ENCODE data around the gene ATP6V0A1. TPM values are rescaled to one million over a fixed set of nuclear protein-coding genes. Genes with fewer than 3 reads are reported as not detected.
"Not testable (repeated sequence)": the region's sequence is repeated elsewhere in the genome, so short reads cannot be mapped to it uniquely, and the experiment has no call there.

ATP6V0A1 gene
- total and polyA plus RNA-seq, 2 experiments from 2014 or later = 23.9 to 42.3 TPM

DNA sequence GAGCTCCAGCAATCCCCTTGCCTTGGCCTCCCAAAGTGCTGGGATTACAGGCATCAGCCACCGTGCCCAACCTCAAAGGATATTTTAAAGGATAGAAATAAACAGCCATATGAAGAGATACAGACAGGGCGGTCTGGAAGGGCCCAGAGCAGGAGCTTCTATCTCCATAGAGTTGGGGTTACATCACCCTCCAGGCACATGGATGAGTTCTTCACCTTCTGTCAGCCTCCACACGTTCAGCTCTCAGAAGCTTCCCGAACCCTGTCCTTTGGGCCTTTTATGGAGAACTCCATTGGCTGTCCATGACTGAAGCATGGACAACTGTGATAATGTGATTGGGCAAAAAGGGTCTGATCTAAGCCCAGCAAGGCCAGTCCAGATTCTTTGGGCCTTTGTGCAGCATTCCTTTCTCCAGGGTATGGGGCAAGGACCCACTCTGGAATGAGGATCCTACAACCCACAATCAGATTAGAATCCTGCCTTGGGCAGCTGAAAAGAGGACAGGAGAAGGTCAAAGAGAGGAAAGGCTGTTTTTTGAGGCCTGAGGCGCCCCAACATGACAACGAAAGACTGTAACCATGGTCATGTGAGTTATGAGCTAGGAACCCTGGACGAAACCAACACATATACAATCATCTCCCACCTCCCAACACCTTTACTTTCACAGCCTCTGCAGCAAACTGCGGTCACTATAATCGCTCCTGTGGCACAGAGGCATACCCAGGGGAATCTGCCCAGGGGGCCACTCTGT lies 87.3 kb downstream of the ATP6V0A1 start:
- not testable (repeated sequence) for H4K20me1 ChIP-seq (replicated peaks; ENCODE audit: insufficient read depth); DNase-seq (ENCODE audit: low spot score); H3K4me3 Mint-ChIP-seq; H2AFZ ChIP-seq; H3K4me1 Mint-ChIP-seq; H3K79me2 ChIP-seq (replicated peaks; ENCODE audit: insufficient read depth); H3K36me3 ChIP-seq (ENCODE audit: insufficient read depth); H3K27me3 ChIP-seq (ENCODE audit: insufficient read depth); H3K4me2 ChIP-seq; H3K9me2 ChIP-seq (ENCODE audit: insufficient read depth); H3K27ac ChIP-seq (ENCODE audit: low read depth); H3K9me3 Mint-ChIP-seq; H3K4me3 ChIP-seq; H3K27ac Mint-ChIP-seq; H3K4me1 ChIP-seq (ENCODE audit: insufficient read depth); ATAC-seq; H3K27me3 Mint-ChIP-seq (ENCODE audit: insufficient read depth, low read depth, poor library complexity)
- peaks cover 10% of the 10 kb centered on the region; the same call in 1 of the 3 replicates for H3K36me3 Mint-ChIP-seq (ENCODE audit: low read depth)
- H3F3A ChIP-seq (replicated peaks; ENCODE audit: low read depth) = peaks cover 14% of the 10 kb centered on the region

DNA sequence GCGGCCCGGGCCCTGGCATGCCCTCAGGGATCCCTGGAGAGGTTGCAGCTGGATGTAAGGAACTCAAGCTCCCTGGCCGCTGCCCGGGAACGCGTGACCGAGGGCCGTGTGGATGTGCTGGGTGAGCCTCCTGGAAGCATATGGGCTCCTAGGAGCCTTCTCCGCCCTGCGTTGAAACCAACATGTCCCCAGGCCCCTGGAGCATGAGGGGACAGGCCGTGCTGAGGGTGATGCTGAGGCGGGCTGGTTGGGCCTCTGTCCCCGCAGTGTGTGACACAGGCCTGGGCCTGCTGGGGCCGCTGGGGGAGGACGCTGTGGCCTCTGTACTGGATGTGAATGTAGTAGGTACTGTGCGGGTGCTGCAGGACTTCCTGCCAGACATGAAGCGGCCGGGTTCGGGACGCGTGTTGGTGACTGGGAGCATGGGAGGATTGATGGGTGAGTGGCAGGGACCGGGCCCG lies 88.4 kb downstream of the ATP6V0A1 start:
- Histone ChIP-seq H3F3A (replicated peaks; ENCODE audit: low read depth) (peaks cover 14% of the 10 kb centered on the region), H3K4me2 (no peak overlapping the region), H4K20me1 (replicated peaks; ENCODE audit: insufficient read depth) (peaks cover 6% of the 10 kb centered on the region; the same call in 1 of the 2 replicates), H3K4me3 (no peak overlapping the region), H2AFZ (no peak overlapping the region), H3K79me2 (replicated peaks; ENCODE audit: insufficient read depth) (0 out of 2 replicates have a peak, but pooled peaks cover 2% of the 10 kb centered on the region), H3K36me3 (ENCODE audit: insufficient read depth) (no peaks in the 10 kb centered on the region), H3K4me1 (ENCODE audit: insufficient read depth) (peaks cover 4% of the 10 kb centered on the region; the same call in 1 of the 2 replicates), H3K27me3 (ENCODE audit: insufficient read depth) (0 out of 2 replicates have a peak, but pooled peaks cover 7% of the 10 kb centered on the region), H3K9me2 (ENCODE audit: insufficient read depth) (no peaks in the 10 kb centered on the region), H3K27ac (ENCODE audit: low read depth) (no peak overlapping the region)
- peaks cover 3% of the 10 kb centered on the region; the same call in 1 of the 3 replicates for H3K36me3 Mint-ChIP-seq (ENCODE audit: low read depth)
- H3K9me3 Mint-ChIP-seq = no peaks in the 10 kb centered on the region
- ATAC-seq (no peak), DNase-seq (ENCODE audit: low spot score) (no peak)
- TF ChIP-seq, protein P1, sequence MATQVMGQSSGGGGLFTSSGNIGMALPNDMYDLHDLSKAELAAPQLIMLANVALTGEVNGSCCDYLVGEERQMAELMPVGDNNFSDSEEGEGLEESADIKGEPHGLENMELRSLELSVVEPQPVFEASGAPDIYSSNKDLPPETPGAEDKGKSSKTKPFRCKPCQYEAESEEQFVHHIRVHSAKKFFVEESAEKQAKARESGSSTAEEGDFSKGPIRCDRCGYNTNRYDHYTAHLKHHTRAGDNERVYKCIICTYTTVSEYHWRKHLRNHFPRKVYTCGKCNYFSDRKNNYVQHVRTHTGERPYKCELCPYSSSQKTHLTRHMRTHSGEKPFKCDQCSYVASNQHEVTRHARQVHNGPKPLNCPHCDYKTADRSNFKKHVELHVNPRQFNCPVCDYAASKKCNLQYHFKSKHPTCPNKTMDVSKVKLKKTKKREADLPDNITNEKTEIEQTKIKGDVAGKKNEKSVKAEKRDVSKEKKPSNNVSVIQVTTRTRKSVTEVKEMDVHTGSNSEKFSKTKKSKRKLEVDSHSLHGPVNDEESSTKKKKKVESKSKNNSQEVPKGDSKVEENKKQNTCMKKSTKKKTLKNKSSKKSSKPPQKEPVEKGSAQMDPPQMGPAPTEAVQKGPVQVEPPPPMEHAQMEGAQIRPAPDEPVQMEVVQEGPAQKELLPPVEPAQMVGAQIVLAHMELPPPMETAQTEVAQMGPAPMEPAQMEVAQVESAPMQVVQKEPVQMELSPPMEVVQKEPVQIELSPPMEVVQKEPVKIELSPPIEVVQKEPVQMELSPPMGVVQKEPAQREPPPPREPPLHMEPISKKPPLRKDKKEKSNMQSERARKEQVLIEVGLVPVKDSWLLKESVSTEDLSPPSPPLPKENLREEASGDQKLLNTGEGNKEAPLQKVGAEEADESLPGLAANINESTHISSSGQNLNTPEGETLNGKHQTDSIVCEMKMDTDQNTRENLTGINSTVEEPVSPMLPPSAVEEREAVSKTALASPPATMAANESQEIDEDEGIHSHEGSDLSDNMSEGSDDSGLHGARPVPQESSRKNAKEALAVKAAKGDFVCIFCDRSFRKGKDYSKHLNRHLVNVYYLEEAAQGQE (IDR thresholded peaks at IDR 0.05; ENCODE audit: unreplicated experiment) = no peak
- peaks cover 7% of the 10 kb centered on the region for H3K27me3 Mint-ChIP-seq (ENCODE audit: insufficient read depth, low read depth, poor library complexity)
- H3K27ac Mint-ChIP-seq = no peak overlapping the region
- peaks cover 8% of the 10 kb centered on the region; the same call in 2 of the 3 replicates for H3K4me1 Mint-ChIP-seq
- H3K4me3 Mint-ChIP-seq = no peak overlapping the region

DNA sequence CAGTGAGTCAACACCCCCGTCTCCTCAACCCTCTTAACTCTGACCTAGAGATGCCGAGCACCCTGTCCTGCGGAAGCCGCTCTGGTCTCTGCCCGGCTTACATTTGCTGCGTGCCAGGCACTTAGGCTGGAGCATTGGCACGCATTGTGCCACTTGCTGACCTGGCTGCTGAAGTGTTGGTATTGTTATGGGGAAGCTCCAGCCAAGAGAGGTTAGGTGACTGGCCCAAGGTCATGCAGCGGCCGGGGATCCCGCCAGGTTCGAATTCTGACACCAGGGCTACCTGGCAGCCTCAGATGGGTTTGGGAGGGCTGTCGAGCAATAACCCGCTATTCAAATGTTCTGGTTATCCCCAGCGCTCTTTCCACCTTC lies 89.0 kb downstream of the ATP6V0A1 start:
- Histone ChIP-seq H3K4me3 (peak overlapping the region; percentile 72), H2AFZ (peak overlapping the region; percentile 92; the same call in 1 of the 2 replicates), H3K27ac (ENCODE audit: low read depth) (no peak overlapping the region), H3K36me3 (ENCODE audit: insufficient read depth) (no peaks in the 10 kb centered on the region), H3K4me2 (peak overlapping the region; percentile 84), H3K27me3 (ENCODE audit: insufficient read depth) (0 out of 2 replicates have a peak, but pooled peaks cover 7% of the 10 kb centered on the region), H4K20me1 (replicated peaks; ENCODE audit: insufficient read depth) (peaks cover 6% of the 10 kb centered on the region; the same call in 1 of the 2 replicates), H3K4me1 (ENCODE audit: insufficient read depth) (peaks cover 4% of the 10 kb centered on the region; the same call in 1 of the 2 replicates), H3K9me2 (ENCODE audit: insufficient read depth) (no peaks in the 10 kb centered on the region), H3K79me2 (replicated peaks; ENCODE audit: insufficient read depth) (0 out of 2 replicates have a peak, but pooled peaks cover 2% of the 10 kb centered on the region), H3F3A (replicated peaks; ENCODE audit: low read depth) (peaks cover 10% of the 10 kb centered on the region)
- ATAC-seq = no peak
- Mint-ChIP-seq H3K27ac (no peak overlapping the region), H3K4me1 (peaks cover 8% of the 10 kb centered on the region; the same call in 2 of the 3 replicates), H3K36me3 (ENCODE audit: low read depth) (peaks cover 3% of the 10 kb centered on the region; the same call in 1 of the 3 replicates), H3K27me3 (ENCODE audit: insufficient read depth, low read depth, poor library complexity) (peaks cover 7% of the 10 kb centered on the region), H3K9me3 (no peaks in the 10 kb centered on the region), H3K4me3 (peak overlapping the region; percentile 66)
- TF ChIP-seq EZH2phosphoT487 (IDR thresholded peaks at IDR 0.05; ENCODE audit: unreplicated experiment) (no peak), STAT1 (IDR thresholded peaks at IDR 0.05; ENCODE audit: unreplicated experiment) (no peak)
- TF ChIP-seq, protein P2, sequence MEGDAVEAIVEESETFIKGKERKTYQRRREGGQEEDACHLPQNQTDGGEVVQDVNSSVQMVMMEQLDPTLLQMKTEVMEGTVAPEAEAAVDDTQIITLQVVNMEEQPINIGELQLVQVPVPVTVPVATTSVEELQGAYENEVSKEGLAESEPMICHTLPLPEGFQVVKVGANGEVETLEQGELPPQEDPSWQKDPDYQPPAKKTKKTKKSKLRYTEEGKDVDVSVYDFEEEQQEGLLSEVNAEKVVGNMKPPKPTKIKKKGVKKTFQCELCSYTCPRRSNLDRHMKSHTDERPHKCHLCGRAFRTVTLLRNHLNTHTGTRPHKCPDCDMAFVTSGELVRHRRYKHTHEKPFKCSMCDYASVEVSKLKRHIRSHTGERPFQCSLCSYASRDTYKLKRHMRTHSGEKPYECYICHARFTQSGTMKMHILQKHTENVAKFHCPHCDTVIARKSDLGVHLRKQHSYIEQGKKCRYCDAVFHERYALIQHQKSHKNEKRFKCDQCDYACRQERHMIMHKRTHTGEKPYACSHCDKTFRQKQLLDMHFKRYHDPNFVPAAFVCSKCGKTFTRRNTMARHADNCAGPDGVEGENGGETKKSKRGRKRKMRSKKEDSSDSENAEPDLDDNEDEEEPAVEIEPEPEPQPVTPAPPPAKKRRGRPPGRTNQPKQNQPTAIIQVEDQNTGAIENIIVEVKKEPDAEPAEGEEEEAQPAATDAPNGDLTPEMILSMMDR (conservative IDR thresholded peaks at IDR 0.05; ENCODE audit: low read depth in 2 of 2) = no peak
- no peak for DNase-seq (ENCODE audit: low spot score)

Data from GM23338 (cell line).